DOHH2 (cell line): ENCODE results near the gene SCAMP3.
"Not testable (repeated sequence)": the region's sequence is repeated elsewhere in the genome, so short reads cannot be mapped to it uniquely, and the experiment has no call there.

Experiments used
- H3F3A ChIP-seq: fragments of 200-600 bp; sonication (generic), shearing (Covaris generic); 2 replicates; pipeline ENCODE4 v1.6.0; 2016; ENCODE audit warnings: antibody characterized with exemption, mild to moderate bottlenecking; ENCODE audit not compliant: control insufficient read depth, insufficient read depth
- H3K27ac ChIP-seq: fragments of 200-600 bp; sonication (generic); 2 replicates; pipeline ENCODE4 v1.5.1; 2014; ENCODE audit warnings: low read depth, mild to moderate bottlenecking, low read length, moderate library complexity
- H3K27me3 ChIP-seq: fragments of 200-600 bp; sonication (generic); 2 replicates; pipeline ENCODE4 v1.6.1; 2014; ENCODE audit warnings: mild to moderate bottlenecking, low read length, mixed read lengths; ENCODE audit not compliant: control insufficient read depth
- H3K36me3 ChIP-seq: fragments of 200-600 bp; sonication (generic); 2 replicates; pipeline ENCODE4 v1.6.1; 2014; ENCODE audit warnings: mild to moderate bottlenecking, low read length, moderate library complexity, mixed read lengths; ENCODE audit not compliant: control insufficient read depth
- H3K4me1 ChIP-seq: fragments of 200-600 bp; sonication (generic); 2 replicates; pipeline ENCODE4 v1.6.1; 2014; ENCODE audit warnings: mild to moderate bottlenecking, low read length, mixed read lengths; ENCODE audit not compliant: control insufficient read depth
- H3K4me2 ChIP-seq: fragments of 200-600 bp; sonication (generic); 2 replicates; pipeline ENCODE4 v1.6.0; 2014; ENCODE audit warnings: mild to moderate bottlenecking, low read length, moderate library complexity
- H3K4me3 ChIP-seq: fragments of 200-600 bp; sonication (generic); 2 replicates; pipeline ENCODE4 v1.5.1; 2014; ENCODE audit warnings: mild to moderate bottlenecking, low read length, mixed read lengths
- H3K79me2 ChIP-seq: fragments of 200-600 bp; sonication (generic); 2 replicates; pipeline ENCODE4 v1.6.1; 2014; ENCODE audit warnings: mild to moderate bottlenecking, low read length, mixed read lengths; ENCODE audit not compliant: control insufficient read depth
- H3K9me2 ChIP-seq: fragments of 200-600 bp; sonication (generic); replicated peaks from 2 replicates; pipeline ENCODE4 v1.6.1; 2014; ENCODE audit warnings: mild to moderate bottlenecking, low read length, mixed read lengths; ENCODE audit not compliant: control insufficient read depth
- H3K9me3 ChIP-seq: fragments of 200-600 bp; sonication (generic); 2 replicates; pipeline ENCODE4 v1.6.1; 2014; ENCODE audit warnings: antibody characterized with exemption, low read length, mixed read lengths; ENCODE audit not compliant: control insufficient read depth, insufficient read depth
- H4K20me1 ChIP-seq: fragments of 200-600 bp; sonication (generic); 2 replicates; pipeline ENCODE4 v1.6.0; 2014; ENCODE audit warnings: low read depth, mild to moderate bottlenecking, antibody characterized with exemption, low read length, moderate library complexity; ENCODE audit not compliant: control insufficient read depth, insufficient read depth
- EZH2phosphoT487 ChIP-seq: fragments of 200-600 bp; sonication (generic); IDR thresholded peaks from 2 replicates; pipeline ENCODE4 v1.6.1; 2017; ENCODE audit warnings: borderline replicate concordance, mild to moderate bottlenecking, antibody characterized with exemption, low read length, moderate library complexity, mixed read lengths
- TF ChIP-seq, protein P1 (sequence below): fragments of 200-600 bp; sonication (generic); IDR thresholded peaks from one replicate; pipeline ENCODE4 v1.5.1; 2014; ENCODE audit warnings: antibody characterized with exemption, mild to moderate bottlenecking, low read depth, low read length; ENCODE audit not compliant: poor library complexity, severe bottlenecking

Gene SCAMP3

DNA sequence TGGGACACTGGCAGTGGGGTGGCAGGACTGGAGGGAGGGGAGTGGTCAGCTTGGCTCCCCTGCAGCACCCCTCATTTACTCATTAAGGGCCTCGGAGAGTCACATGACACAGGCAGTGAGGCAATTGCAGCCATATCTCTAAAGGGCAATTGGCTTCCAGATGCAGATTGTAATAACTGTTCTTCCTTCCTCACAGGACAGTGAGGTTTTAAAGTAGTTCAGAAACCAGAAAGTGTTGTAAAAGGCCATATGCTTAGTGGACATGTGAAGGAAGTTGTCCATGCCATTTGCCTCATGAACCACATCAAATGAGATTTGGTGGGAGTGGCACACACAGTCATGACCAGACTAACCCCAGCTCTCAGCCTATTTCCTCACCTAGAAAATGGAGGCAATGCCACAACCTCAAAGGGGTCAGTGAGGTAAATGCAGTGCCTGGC lies 42.5 kb downstream of the SCAMP3 start:
- Histone ChIP-seq H3K27me3 (no peaks in the 10 kb centered on the region), H4K20me1 (no peaks in the 10 kb centered on the region), H3K9me2 (no peaks in the 10 kb centered on the region), H3F3A (peaks cover 17% of the 10 kb centered on the region), H3K27ac (no peak overlapping the region), H3K4me1 (peaks cover 54% of the 10 kb centered on the region), H3K4me2 (peak overlapping the region; percentile 15; the same call in 1 of the 2 replicates), H3K36me3 (peaks cover 10% of the 10 kb centered on the region), H3K4me3 (no peak overlapping the region), H3K9me3 (no peaks in the 10 kb centered on the region), H3K79me2 (peaks cover 18% of the 10 kb centered on the region)
- TF ChIP-seq, protein P1, sequence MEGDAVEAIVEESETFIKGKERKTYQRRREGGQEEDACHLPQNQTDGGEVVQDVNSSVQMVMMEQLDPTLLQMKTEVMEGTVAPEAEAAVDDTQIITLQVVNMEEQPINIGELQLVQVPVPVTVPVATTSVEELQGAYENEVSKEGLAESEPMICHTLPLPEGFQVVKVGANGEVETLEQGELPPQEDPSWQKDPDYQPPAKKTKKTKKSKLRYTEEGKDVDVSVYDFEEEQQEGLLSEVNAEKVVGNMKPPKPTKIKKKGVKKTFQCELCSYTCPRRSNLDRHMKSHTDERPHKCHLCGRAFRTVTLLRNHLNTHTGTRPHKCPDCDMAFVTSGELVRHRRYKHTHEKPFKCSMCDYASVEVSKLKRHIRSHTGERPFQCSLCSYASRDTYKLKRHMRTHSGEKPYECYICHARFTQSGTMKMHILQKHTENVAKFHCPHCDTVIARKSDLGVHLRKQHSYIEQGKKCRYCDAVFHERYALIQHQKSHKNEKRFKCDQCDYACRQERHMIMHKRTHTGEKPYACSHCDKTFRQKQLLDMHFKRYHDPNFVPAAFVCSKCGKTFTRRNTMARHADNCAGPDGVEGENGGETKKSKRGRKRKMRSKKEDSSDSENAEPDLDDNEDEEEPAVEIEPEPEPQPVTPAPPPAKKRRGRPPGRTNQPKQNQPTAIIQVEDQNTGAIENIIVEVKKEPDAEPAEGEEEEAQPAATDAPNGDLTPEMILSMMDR: no peak
- TF ChIP-seq EZH2phosphoT487: no peak

DNA sequence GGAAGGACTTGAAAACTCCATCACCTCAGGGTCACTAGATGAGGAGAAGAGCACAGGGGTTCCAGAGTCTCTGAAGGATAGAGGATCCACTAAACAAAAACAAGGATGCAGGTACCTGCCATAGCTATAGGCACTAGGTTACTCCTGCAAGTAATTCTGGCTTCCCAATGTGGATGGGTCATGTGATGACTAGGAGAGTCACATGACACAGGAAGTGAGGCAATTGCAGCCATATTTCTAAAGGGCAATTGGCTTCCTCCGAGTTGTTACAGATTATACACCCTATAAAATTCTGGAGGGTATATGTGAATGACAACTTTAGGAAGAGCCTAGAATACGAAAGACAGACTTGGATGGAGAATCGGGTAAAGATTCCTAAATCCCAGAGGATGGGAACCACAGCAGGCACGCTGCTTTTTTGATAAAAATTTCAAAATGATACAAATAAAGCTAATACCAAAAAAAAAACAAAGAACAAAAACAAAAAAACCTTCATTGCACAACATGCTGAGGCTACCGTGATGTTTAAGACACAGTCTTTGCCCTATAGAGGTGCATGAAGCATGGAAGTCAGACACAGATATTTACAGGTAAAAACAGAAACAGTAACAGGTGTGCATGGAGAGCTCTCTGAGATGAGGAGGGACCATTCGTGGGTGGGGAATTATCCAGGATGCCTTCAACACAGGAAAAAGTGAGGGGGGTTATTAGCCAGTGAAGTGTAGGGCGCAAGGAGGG lies 43.1 kb downstream of the SCAMP3 start:
- H3K27ac ChIP-seq: no peak overlapping the region
- H3K36me3 ChIP-seq: peaks cover 7% of the 10 kb centered on the region
- H3K4me1 ChIP-seq: peaks cover 48% of the 10 kb centered on the region
- H3K4me2 ChIP-seq: peak overlapping the region; percentile 15; the same call in 1 of the 2 replicates
- H3K9me3 ChIP-seq: no peaks in the 10 kb centered on the region
- no peak for TF ChIP-seq EZH2phosphoT487
- TF ChIP-seq, protein P1: no peak
- no peaks in the 10 kb centered on the region for H4K20me1 ChIP-seq
- no peaks in the 10 kb centered on the region for H3K9me2 ChIP-seq
- no peaks in the 10 kb centered on the region for H3K27me3 ChIP-seq
- peaks cover 12% of the 10 kb centered on the region for H3F3A ChIP-seq
- peaks cover 15% of the 10 kb centered on the region for H3K79me2 ChIP-seq
- H3K4me3 ChIP-seq: no peak overlapping the region

DNA sequence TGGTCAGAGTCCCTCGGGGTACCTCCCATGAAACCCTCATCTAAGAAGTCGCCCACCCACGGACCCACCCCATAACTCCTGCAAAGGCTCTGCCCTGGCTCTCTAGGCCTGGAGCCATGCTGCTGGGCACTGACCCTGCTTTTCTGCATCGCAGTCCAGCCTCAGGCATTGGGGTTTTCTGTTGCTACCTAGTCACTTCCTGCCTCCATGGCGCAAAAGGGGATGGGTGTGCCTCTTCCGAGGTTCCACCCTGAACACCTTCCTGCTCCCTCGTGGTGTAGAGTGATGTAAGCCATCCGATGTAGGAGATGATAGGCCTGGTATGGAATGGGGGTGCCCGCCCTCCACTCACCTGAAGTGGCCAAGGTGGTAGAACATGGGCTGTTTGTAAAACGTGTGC lies 47.5 kb downstream of the SCAMP3 start:
- H4K20me1 ChIP-seq, H3K36me3 ChIP-seq, H3K4me3 ChIP-seq, H3K9me2 ChIP-seq, H3K27me3 ChIP-seq, H3F3A ChIP-seq, H3K4me2 ChIP-seq, H3K9me3 ChIP-seq, H3K79me2 ChIP-seq, H3K27ac ChIP-seq: not testable (repeated sequence)
- H3K4me1 ChIP-seq: peaks cover 20% of the 10 kb centered on the region

DNA sequence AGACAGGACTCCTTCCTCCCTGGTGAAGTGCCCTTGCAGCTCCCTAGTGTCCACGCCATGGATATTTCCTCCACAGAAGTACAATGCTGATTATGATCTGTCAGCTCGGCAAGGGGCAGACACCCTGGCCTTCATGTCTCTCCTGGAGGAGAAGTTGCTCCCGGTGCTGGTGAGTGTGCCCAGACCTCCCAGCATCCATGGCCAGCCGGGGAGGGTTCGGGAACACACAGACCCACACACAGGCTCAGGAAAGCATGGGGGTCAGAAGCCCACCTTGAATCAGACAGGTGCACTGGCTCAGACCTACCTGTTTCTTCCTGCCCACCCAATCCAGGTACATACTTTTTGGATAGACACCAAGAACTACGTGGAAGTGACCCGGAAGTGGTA lies 50.1 kb downstream of the SCAMP3 start:
- not testable (repeated sequence) for H3K36me3 ChIP-seq, H4K20me1 ChIP-seq, H3K27ac ChIP-seq, H3K27me3 ChIP-seq, H3K9me2 ChIP-seq, H3K4me2 ChIP-seq, H3K4me3 ChIP-seq, H3F3A ChIP-seq, H3K9me3 ChIP-seq
- Histone ChIP-seq H3K4me1 (peaks cover 30% of the 10 kb centered on the region), H3K79me2 (peaks cover 11% of the 10 kb centered on the region)

DNA sequence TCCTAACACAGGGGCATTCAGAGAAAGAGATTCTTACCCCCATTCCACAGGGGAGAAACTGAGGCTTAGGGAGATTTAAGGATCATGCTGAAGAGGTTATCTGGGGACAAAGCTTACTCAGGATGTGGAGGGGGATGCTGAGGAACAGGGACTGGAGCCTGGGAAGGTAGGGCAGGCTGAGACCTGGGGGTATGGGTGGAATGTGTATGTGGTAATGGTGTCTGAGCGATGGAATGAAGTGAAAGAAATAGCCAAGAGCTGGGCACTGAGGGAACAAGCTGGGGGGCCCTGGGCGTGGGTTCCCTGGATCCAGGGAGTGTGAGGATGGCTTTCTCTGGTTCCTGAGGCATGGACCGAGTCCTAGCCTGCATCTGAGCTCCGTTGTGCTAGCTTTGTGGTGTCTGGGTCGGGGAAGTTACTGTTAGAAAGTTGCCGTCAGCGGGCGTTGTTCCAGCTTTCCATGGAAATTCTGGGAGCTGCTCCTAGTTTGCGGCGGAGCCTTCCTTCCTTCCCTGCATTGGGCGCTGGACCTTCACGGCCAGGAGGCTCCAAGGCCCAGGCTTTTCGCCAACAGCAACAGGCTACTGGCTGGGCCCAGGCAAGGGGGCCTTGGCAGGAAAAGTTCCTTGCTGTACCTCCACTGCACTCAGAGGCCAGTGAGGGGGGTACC lies 50.6 kb downstream of the SCAMP3 start:
- H3K36me3 ChIP-seq, H3K4me3 ChIP-seq, H3K9me3 ChIP-seq, H4K20me1 ChIP-seq, H3F3A ChIP-seq, H3K4me2 ChIP-seq, H3K9me2 ChIP-seq, H3K27ac ChIP-seq, H3K27me3 ChIP-seq: not testable (repeated sequence)
- Histone ChIP-seq H3K4me1 (peaks cover 36% of the 10 kb centered on the region), H3K79me2 (peaks cover 11% of the 10 kb centered on the region)
